ENCODE results near the gene VRK1.

The VRK1 gene

DNA sequence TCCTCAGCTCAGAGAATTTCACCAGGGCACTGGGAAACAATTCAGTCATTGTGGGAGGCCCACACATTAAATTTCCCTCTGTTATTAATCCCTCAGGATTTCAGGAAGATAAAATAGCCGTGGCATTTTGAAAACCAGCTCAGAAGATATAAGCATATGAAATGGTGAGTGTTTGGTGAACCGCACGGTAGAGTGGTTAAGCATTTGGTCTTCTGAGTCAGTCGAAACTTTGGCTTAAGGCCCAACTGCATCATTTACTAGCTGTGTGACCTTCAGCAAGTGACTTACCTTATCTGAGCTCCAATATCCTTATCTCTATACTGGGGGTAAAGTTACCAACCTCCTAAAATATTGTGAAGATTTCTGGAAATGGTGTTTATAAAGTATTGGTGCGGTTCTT lies 5.2 kb upstream of the VRK1 start:
- no peak for DNase-seq

DNA sequence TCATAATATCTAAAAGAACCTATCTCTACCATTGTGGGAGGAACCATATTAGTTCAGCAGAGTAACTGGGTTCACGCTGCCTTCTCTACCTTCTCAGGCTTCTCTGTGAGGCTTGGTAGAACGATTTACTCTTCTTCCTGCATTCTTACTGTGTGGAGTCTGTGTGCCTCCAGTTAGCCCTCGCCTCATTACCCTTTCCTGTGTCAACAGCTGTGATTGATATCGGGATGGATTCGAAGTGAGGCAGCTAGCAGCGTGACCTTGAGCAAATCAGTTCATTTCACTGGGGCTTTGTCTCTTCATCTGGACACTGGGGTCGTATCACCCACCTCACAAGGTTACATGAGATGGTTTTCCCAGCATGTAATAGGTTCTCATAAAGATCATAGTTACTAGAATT lies 4.6 kb upstream of the VRK1 start:
- no peak for DNase-seq

DNA sequence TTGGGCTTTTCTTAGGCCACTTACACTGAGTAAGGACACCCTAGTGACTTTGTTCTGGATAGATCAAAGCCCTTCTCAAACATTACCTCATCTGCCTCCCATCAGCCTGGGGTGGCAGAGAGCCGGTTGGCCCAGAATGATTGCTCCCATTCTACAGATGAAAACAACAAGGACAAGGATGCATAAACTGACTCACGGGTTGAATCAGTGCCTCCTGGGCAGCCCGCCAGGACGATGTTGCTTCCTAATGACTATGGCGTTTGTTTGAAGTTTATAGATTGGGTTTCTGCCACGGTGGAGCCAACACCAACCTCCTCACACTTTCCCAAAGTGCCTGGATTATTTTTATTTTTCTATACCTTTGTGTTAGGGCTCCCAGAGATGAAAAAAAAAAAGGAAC lies 3.6 kb upstream of the VRK1 start:
- no peak for DNase-seq

DNA sequence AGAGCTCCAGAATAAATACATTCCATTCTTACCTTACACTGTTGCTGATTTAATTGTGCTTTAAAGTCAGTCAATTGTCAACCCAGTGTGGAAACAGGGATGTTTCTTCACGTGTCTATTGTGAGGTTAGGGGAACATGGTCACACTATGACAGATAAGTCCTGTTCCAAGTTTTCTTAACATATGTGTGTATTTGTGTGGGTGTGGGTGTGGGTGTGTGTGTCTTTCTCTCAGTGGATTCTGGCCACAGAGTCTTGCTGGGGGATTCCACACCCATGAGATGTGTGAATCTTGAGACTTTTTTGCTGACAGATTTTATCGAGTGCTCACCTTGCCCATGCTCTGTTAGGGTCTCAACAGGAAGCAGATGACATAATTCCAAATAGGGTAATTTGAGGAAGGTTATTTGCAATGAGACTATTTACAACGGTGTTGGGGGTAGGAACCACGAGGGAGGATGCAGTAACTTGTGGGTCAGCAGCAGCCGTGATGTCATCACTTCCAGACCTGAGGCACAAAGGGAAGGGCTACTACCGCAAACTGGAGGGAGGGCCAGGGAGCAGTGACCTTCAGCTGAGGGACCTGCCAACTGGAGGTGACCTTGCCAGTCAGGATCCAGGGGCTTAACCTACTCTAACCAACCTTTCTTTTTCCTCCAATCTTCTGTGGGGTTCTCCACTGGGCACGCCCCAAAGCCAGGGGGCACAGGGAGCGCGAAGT lies 1.9 kb upstream of the VRK1 start:
- peak; percentile 23 to 62 (median 54) for DNase-seq

DNA sequence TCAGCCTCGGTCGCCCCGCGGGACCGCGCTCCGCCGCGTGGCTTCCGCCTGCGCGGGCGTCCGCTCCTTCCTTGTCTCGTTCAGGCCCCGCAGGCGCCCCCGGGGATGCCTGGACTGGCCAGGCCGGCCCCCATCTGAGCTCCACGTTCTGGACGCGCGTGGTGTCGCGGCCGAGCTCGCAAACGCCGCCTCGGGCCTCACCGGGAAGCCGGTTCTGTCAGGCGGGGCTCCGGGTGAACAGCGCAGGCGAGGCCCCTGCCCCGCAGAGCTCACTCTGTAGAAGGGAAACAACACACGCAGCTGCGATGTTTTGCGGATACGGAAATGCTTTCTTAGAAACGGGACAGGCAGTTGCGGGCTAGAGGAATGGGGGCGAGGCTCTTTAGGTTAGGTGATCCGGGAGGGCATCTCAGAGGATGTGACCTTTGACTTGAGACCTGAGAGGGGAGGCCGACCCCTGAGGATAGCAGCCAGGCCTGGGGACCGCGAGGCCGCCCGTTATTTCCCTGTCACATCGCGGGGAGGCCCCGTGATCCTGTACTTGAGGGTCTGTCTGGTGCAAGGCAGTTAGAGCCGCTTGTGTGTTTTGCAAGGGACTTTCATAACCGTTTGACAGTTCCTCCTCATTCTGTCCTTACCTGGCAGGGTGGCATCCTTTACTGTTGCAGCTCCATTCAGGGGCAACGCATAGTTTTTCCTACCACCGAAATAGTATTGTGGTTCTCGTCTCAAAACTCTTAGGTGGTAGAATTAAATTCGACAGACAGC lies 584 bp downstream of the VRK1 start:
- DNase-seq = peak in 3 of 4 experiments; percentile 29 to 40 (median 29)

DNA sequence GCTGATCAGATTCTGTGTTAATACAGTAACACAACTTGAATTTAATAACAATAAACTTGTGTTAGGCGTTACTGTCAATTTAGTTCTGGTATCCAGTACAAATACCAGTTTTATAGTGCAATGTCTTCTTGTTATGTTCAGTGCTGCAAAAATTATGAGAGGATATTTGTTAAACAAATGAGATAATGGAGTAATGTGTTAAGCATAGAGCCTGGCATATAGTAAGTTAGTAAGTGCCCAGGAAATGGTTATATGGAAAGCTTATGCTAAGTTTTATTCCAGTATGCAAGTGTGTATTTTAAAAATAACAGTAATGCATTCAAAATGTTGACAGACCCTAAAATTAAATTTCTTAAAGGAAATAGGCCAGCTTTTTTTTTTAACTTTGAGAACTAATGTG lies 1.8 kb downstream of the VRK1 start:
- DNase-seq = no peak

DNA sequence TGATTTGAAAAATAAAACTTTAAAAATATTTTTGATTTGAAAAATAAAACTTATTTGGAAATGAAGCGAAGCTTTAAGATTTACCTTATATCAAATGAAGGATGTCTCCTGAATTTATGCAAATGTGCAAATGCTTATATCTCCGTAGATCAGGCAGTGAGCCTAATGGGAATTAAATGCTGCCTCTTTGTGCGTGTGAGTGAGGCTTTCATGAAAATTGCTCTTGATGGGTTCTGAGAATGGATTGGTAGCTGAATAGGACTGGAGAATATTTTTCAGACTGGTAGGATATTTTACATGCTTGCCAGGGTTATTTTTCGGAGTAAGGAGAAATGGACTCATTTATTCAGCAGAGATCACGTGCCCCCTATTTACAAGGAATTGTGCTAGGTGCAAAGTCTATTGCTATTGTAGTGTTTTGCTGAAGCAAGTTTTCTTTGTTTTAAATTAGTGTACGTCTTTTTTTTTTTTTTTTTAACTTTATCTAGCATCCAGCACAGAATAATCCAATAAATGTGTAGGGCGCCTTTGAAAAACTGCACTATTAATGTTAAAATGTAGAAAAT lies 2.4 kb downstream of the VRK1 start:
- no peak for DNase-seq

DNA sequence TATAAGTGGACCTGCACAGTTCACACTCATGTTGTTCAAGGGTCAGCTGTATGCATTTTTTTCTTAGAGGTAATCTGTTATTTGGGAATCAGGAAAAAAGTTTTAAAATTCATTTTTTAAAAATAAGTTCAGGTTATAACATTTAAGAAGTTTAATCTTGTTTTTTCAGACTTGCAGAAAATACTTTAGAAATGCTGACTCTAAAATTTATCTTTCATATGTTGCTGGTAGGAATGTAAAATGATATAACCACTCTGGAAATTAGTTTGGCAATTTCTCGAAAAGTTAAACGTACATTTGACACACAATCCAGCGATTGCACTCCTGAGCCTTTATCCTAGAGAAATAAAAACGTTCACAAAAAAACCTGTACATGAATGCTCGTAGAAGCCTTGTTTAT lies 4.7 kb downstream of the VRK1 start:
- no peak for DNase-seq

DNA sequence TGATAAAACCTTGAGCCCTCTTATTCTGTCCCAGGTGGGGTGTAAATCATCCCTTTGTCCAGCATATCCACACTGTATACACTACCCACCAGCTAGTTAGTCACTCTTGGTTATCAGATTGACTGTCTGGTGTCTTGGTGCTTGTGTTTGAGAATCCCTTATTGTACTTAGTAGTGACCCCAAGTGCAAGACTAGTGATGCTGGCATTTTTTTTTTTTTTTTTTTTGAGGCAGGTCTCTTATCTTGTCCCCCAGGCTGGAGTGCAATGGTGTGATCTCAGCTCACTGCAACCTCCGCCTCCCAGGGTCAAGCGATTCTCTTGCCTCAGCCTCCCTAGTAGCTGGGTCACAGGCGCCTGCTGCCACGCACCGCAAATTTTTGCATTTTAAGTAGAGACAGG lies 5.8 kb downstream of the VRK1 start:
- no peak for DNase-seq

DNA sequence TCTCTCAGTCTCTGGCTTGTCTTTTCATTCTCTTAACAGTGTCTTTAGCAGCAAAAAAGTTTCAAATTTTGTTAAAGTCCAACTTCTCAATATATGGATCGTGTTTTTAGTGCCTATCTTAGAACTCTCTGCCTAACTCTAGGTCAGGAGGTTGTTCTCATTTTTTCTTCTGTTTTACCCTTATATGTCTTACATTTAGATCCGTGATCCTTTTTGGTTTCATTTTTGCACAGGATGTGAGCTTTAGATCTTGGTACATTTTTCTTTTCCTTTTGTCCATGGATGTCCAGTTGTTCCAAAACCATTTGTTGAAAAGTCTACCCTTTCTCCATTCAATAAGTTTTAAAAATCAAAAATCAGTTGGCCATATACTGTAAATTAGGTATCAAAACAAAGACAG lies 6.8 kb downstream of the VRK1 start:
- DNase-seq = no peak

DNA sequence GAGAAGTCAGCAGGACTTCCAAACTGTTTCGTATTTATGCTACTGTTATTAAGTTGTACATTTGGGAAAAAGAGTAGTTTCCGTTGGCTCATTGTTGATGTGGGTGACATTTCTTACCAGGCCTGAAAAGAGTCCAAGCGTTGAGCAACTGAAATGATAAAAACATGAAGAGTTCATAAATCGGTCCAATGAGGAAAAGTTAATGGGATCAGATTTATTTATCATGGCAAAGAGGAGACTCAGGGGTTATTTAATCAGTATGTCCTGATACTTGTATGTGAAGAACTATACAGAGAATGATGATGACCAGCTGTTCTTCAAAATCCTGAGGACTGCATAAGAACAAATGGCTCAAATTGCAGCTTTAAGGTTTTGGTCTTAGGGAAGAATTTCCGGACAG lies 7.7 kb downstream of the VRK1 start:
- DNase-seq = no peak

DNA sequence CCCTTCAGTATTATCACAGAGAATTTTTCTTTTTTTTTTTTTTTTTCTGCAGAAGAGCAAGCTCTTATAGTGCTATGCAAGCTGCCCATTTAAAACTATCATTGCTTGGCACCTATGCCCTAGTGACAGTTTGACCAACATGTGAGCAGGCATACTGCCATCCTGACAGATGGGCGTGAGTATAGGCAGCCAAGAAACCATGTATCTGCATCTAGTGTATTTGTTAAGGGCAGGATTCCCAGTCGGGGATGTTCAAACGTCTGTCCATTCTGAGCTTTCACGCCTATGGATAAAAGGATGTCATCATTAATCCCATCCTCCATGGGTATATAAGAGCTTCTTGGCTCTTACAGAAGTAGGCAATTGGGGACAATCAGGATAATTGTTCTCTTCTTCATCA lies 8.8 kb downstream of the VRK1 start:
- no peak for DNase-seq

DNA sequence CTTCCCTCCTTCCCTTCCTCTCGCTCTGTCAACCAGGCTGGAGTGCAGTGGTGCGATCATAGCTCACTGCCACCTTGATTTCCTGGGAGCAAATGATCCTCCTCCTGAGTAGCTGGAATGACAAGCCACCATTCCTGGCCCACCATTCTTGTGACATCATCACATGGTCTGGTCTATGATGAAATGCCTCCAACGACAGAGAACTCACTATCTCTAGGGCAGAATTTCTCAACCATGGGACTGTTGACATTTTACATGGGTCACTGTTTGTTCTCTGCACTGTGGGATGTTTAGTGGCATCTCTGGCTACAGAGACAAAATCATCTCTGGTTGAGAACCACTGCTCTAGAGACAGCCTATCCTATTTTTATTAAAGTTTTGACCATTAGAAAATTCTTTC lies 9.7 kb downstream of the VRK1 start:
- DNase-seq = peak; percentile 43 to 73 (median 58)

DNA sequence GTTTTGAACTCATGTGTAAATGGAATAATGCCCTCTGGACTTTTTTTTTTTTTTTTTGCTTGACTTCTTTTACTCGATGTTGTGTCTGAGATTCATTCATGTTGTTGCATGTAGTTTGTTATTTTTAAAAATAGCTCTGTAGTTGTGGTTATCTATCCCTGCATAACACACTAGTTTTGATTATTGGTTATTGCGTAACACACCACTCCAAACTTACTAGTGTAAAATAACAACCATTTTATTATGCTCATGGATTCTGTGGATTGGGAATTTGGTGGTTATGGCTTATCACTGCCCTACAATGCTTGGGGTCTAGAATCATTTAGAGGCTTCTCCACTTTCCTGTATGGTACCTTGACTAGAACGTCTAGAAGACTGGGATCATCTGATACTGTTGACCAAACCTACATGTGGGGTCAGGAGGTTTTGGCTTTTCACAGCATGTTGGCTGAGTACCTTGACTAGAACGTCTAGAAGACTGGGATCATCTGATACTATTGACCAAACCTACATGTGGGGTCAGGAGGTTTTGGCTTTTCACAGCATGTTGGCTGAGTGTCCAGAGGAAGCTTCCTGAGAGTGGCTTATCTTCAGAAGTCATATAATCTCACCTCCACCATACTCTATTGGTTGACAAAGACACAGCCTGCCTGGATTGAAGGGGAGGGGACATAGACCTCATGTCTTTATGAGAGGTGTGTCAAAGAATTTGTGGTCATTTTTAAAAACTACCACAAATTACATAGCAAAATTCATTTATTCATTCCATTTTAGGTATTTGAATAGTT lies 11.6 kb downstream of the VRK1 start:
- DNase-seq = no peak

DNA sequence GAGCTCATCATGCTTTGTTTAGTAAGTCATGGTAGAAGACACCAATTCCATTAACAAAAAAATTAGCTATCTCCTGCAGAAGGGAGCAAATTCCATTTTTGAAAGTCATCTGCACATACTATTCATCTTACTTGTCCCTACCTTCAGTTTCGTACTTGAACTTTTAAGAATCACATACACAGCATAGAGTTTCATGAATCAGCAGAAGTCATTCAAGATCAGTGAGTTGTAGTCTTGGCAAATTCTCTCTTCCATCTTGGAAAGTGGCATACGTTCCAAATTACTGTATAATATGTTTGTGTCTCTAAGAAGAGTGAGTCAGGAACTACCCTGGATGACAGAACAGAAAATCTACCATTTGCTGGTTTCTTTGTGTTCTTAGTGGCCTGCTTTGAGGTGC lies 14.1 kb downstream of the VRK1 start:
- no peak for DNase-seq

DNA sequence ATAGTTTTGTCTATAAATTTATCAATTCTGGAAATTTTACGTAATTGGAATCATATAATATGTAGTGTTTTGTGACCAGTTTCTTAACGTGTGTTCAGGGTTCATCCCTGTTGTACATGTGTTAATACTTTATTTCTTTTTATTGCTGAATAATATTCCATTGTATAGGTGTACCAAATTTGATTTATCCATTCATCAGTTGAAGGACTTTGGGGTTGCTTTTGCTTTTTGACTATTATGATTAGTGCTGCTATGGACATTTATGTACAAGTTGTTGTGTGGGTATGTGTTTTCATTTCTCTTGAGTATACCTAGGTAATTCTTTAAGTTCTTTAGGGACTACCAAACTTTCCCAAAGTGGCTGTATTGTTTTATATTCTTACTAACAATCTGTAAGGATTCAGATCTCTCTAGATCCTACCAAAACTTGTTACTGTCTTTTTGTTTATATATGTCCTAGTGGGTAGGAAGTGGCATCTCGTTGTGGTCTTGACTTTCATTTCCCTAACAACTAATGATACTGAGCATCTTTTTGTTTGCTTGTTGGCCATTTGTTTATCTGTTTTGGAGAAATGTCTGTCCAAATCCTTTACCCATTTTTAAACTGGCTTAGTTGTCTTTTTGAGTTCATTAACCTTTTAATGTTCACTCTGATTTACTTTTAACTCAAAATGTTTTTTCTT lies 14.9 kb downstream of the VRK1 start:
- no peak for DNase-seq

DNA sequence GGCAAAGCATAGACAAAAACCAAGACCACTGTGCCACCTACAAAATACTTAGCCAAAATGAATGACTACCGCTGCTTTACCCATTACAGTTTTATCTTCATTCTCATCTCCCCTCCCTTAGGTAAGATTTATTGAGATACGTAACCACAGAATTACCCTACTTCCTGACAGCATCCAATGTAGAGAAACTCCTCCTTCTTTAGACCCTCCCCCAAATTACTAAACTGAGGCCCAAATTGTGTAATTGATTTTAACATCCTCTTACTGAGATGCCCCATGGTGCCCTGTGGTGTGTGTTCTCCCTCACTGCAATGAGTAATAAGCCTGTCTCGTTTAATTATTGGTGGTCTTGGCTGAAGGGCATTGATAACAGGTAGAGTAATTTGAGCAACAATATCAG lies 19.1 kb downstream of the VRK1 start:
- peak in 2 of 4 experiments; percentile 16 to 22 for DNase-seq

DNA sequence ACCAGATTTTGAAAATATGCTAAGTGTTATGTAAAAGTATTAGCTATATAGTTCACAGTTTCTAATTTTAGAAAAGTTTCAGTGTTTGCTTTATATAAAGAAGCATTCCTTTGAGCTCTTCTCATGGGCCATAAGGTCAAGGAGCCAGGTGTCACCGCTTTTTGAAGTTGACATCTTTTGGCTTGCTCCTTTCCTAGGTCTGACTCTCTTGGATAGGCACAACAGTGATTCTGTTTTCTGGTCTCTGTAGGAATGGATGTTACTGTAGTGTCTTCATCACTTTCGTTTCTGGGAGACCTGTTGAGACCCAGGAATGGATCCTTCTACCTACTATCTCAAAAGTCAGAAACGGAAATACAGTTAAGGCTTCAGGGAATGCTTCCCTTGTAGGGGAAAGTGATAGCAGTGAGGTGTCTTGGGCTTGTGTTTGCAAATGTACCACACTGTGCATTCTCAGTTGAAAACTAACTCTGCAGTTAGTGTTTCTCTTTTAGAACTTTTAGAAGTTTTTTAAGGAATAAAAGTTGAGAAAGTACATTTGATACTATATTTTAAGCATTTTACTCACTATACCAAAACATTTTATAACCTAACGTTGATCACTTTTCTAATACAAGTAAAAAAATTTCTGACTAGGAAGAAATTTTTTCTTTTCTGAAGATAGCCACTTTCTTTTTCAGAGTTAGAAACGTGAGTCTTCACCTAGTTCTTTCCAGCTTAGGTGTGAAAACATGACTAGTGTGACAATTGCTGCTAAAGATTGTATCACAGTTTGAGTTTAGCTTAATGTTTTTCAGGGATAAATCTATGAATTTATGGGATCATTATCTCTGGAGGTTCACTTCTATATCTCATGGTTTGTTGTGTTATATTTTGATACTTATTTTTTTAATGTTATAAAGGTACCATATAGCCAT lies 20.8 kb downstream of the VRK1 start:
- no peak for DNase-seq

DNA sequence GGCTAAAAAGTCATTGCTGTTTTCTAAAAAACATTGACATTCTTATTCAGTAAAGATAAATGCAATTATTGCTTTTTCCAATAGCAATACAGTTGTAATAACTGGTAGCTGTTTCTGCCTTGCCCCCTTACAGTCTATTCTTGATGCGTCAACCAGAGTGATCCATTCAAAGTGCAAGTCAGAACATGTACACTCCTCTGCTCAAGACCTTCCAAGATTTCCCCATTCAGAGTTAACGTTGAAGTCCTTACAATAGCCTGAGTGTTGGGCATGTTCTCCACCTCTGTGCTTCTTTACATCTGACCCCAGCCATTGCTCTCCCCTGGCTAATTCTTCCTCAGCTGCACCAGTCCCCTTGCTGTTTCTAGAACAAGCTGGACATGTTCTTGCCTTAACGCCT lies 24.3 kb downstream of the VRK1 start:
- DNase-seq = no peak

DNA sequence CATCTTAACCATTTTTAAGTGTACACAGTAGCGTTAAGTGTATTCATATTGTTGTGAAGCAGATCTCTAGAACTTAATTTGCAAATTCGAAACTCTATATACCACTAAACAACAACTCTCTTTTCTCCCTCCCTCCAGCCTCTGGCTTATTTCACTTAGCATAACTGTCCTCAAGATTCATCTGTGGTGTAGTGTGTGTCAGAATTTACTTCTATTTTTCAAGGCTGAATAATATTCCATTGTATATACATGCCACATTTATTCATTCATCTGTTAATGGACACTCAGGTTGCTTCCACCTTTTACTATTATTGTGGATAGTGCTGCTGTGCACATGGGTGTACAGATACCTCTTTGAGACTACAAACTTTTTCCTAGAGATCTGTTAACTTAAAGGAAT lies 26.5 kb downstream of the VRK1 start:
- no peak for DNase-seq

DNA sequence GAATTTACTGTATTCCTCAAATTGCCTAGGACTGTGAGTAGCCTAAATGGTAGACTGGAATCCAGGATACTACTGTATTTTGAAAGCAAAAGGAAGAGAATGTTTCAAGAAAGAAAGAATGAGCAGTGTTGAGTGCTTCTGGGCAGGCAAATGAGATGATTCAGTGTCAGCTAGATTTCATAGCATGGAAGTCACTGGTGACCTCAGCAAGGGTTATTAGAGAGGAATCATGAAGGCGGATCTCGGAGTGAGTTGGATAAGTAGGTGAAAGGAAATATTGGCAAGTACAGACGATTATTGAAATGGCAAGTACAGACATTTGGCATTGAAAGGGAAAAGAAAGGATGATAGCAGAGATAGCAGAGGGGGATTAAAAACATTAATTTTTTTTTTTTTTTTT lies 27.1 kb downstream of the VRK1 start:
- DNase-seq = no peak

DNA sequence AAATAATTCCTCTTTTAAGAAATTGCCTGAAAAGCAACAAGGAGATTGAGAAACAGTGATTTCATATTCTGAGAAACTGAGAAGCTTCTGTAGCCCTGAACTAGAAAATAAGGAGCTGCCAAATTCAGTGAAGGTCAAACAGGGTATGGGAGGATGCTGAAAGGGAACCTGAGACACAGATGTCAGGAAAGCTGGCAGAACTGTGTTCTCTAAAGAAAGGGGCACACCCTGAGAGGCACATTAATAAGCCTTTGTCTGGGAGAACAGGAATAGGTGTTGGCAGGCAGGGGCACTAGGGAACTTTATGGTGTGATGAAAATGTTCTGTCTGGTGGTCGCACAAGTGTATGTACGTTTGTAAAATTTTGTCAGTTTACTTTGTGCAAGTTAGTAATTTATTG lies 29.6 kb downstream of the VRK1 start:
- DNase-seq = peak in 3 of 4 experiments; percentile 4 to 41 (median 20)

Data from suppressor macrophage (primary cell).